ENCODE data around the gene CEP192. TPM values are rescaled to one million over a fixed set of nuclear protein-coding genes. Genes with fewer than 3 reads are reported as not detected.
A peak's percentile ranks its signal among the peaks of the same experiment; 100 is the strongest.

Gene CEP192
- polyA plus RNA-seq, 3 donors from 2014 or later = 1.8 to 6.3 (median 5.4) TPM

DNA sequence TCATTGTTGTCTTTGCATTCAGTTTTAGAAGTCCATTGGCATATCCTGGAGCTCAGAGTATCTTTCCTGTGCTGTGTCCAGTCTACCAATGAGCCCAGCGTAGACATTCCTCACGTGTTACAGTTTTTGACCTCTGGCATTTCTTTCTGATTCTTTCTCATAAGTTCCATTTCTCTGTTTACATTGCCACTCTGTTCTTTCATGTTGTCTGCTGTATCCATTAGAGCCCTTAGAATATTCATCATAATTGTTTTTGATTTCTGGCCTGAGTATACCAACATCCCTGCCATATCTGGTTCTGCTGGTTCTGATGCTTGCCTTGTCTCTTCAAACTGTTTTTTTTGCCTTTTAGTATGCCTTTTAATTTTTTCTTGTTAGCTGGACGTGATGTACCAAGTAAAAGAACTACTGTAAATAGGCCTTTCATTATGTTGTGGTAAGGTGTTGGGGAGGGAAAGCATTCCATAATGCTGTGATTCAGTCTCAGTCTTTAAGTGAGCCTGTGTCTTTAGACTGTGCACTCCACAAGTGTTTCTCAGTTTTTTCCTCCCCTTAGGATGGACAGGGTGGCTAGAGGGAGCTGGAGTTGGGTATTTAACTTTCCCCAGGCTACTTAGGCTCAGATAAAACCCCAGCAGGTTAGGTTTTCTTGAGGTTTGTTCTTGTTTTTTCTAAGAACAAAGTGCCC, 35.6 kb downstream of the CEP192 start:
- no peak for DNase-seq
- Mint-ChIP-seq H3K27ac (no peak overlapping the region), H3K4me3 (no peak overlapping the region), H3K4me1 (peaks cover 6 to 8% of the 10 kb centered on the region in 2 donors), H3K27me3 (ENCODE audit: low read depth in 3 of 3) (peaks cover 2% of the 10 kb centered on the region in 3 donors), H3K36me3 (peaks cover 39 to 52% (median 48%) of the 10 kb centered on the region in 3 donors), H3K9me3 (no peaks in the 10 kb centered on the region)

DNA sequence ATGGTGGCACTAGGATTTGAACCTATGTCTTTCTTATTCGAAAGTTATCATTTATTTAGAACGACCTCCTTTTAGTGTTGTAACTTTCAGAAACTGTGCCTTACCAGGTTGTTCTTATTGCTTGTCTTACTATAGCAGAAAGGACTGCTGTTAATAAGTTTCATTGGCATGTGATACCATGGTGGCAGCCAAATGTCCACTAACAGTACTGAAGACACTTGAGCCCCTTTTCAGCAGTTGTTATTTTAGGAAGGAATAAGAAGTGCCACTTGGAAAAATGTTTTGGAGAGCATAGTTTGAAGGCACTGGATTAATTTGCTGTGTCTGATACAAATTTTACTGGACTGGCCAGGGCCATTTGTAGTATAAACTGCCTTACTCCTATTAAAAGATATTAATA, 37.7 kb downstream of the CEP192 start:
- peaks cover 36 to 55% (median 51%) of the 10 kb centered on the region in 3 donors for H3K36me3 Mint-ChIP-seq
- no peaks in the 10 kb centered on the region for H3K9me3 Mint-ChIP-seq
- no peak overlapping the region for H3K4me3 Mint-ChIP-seq
- H3K4me1 Mint-ChIP-seq = peaks cover 15 to 22% of the 10 kb centered on the region in 2 donors
- no peak for DNase-seq
- no peak overlapping the region for H3K27ac Mint-ChIP-seq
- peaks cover 2 to 6% (median 5%) of the 10 kb centered on the region in 3 donors for H3K27me3 Mint-ChIP-seq (ENCODE audit: low read depth in 3 of 3)

- Mint-ChIP-seq H3K36me3 (peaks cover 31 to 50% (median 36%) of the 10 kb centered on the region in 3 donors), H3K4me1 (peaks cover 13 to 22% of the 10 kb centered on the region in 2 donors), H3K4me3 (peak overlapping the region; percentile 2 to 56 (median 33)), H3K9me3 (no peaks in the 10 kb centered on the region), H3K27me3 (ENCODE audit: low read depth in 3 of 3) (peaks cover 2 to 6% (median 5%) of the 10 kb centered on the region in 3 donors), H3K27ac (peak overlapping the region in 2 of 6 donors; percentile 2 to 7)
- DNase-seq = peak; percentile 32 to 54 (median 49)
Observed at GRCh38 chr18:13032173-13032572, 41.0 kb downstream of the CEP192 start.

DNA sequence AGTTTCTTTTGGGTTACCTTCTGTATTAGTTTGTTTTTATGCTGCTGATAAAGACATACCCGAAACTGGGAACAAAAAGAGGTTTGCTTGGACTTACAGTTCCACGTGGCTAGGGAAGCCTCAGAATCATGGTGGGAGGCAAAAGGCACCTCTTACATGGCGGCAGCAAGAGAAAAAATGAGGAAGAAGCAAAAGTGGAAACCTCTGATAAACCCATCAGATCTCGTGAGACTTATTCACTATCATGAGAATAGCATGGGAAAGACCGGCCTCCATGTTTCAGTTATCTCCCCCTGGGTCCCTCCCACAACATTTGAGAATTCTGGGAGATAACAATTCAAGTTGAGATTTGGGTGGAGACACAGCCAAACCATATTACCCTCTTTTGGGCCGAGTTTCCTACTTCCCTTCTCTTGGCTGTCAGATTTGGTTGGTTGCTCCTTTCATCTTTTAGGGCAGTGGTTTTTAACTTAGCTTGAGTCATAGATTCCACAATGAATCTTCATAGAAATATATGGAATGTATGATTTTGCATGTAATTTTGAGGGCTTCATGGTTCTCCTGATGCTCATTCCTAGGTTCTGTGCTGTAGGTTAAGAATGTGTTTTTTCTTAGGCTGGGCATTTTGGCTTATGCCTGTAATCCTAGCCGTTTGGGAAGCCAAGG, 44.2 kb downstream of the CEP192 start:
- Mint-ChIP-seq H3K36me3 (peaks cover 14 to 43% (median 37%) of the 10 kb centered on the region in 3 donors), H3K4me1 (peaks cover 13 to 22% of the 10 kb centered on the region in 2 donors), H3K9me3 (no peaks in the 10 kb centered on the region), H3K27me3 (ENCODE audit: low read depth in 3 of 3) (peaks cover 2 to 6% (median 3%) of the 10 kb centered on the region in 3 donors), H3K4me3 (no peak overlapping the region), H3K27ac (no peak overlapping the region)
- DNase-seq = no peak

GRCh38 chr18:13036622-13037320, 45.6 kb downstream of the CEP192 start:
- Mint-ChIP-seq H3K9me3 (no peaks in the 10 kb centered on the region), H3K4me1 (peaks cover 9 to 13% of the 10 kb centered on the region in 2 donors), H3K27me3 (ENCODE audit: low read depth in 3 of 3) (peaks cover 2 to 3% (median 3%) of the 10 kb centered on the region in 3 donors), H3K4me3 (no peak overlapping the region), H3K27ac (no peak overlapping the region), H3K36me3 (peaks cover 5 to 35% (median 29%) of the 10 kb centered on the region in 3 donors)
- no peak for DNase-seq

GRCh38 chr18:13039806-13040205, 48.6 kb downstream of the CEP192 start:
- Mint-ChIP-seq H3K4me1 (no peaks in the 10 kb centered on the region), H3K27me3 (ENCODE audit: low read depth in 3 of 3) (peaks cover 0 to 2% (median 0%) of the 10 kb centered on the region in 3 donors), H3K4me3 (no peak overlapping the region), H3K9me3 (no peaks in the 10 kb centered on the region), H3K36me3 (peaks cover 13 to 33% (median 32%) of the 10 kb centered on the region in 3 donors), H3K27ac (peak overlapping the region in 2 of 6 donors; percentile 2 to 53)
- DNase-seq = no peak

DNA sequence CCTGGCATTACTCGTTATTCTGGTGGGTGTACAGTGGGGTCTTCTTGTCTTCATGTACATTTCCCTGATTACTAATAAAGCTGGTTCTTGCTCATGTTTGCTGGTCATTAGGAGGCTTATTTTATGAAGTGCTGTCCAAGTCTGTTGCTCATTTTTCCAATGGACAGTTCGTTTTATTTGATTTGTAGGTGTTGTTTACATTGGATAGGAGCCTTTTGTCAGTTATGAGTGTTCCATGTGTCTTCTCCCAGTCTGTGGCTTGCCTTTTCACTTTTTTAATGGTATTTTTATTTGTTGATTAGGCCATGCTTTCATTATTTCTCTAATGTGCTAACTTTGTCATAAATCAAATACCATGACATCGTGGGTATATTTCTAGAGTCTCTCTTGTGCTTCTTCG, 51.9 kb downstream of the CEP192 start:
- no peak overlapping the region for H3K4me3 Mint-ChIP-seq
- no peak for DNase-seq
- peaks cover 0 to 2% (median 2%) of the 10 kb centered on the region in 3 donors for H3K27me3 Mint-ChIP-seq (ENCODE audit: low read depth in 3 of 3)
- H3K4me1 Mint-ChIP-seq = peaks cover 0 to 6% of the 10 kb centered on the region in 2 donors
- no peak overlapping the region for H3K27ac Mint-ChIP-seq
- no peaks in the 10 kb centered on the region for H3K9me3 Mint-ChIP-seq
- H3K36me3 Mint-ChIP-seq = peaks cover 20 to 54% (median 46%) of the 10 kb centered on the region in 3 donors

DNA sequence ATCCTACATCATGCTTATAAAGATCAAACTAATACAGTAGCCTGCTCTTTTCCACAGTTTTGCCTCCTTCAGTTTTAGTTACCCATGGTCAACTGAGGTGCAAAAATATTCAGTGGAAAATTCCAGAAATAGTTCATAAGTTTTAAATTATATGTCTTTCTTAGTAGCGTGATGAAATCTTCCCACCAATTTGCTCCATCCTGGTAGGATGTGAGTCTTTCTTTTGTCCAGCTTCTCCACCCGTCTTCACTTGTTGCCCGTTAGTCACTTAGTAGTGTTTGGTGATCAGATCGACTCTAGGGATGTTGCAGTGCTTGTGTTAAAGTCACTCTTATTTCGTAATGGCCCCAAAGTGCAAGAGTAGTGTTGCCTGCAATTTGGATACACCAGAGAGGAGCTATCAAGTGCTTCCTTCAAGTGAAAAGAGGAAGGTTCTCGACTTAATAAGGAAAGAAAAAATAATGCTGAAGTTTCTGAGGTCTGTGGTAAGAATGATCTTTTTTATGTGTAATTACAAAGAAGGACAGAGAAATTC, 57.0 kb downstream of the CEP192 start:
- Mint-ChIP-seq H3K4me1 (peaks cover 14 to 23% of the 10 kb centered on the region in 2 donors), H3K27me3 (ENCODE audit: low read depth in 3 of 3) (peaks cover 0 to 2% (median 2%) of the 10 kb centered on the region in 3 donors), H3K9me3 (no peaks in the 10 kb centered on the region), H3K36me3 (peaks cover 35 to 72% (median 46%) of the 10 kb centered on the region in 3 donors), H3K4me3 (no peak overlapping the region), H3K27ac (no peak overlapping the region)
- no peak for DNase-seq

- Mint-ChIP-seq H3K36me3 (peaks cover 38 to 75% (median 47%) of the 10 kb centered on the region in 3 donors), H3K4me1 (peaks cover 15 to 17% of the 10 kb centered on the region in 2 donors), H3K27ac (peak overlapping the region in 1 of 6 donors; percentile 36), H3K4me3 (no peak overlapping the region), H3K27me3 (ENCODE audit: low read depth in 3 of 3) (peaks cover 0 to 2% (median 0%) of the 10 kb centered on the region in 3 donors), H3K9me3 (no peaks in the 10 kb centered on the region)
- DNase-seq = no peak
Observed at GRCh38 chr18:13051159-13051558, 60.0 kb downstream of the CEP192 start.

DNA sequence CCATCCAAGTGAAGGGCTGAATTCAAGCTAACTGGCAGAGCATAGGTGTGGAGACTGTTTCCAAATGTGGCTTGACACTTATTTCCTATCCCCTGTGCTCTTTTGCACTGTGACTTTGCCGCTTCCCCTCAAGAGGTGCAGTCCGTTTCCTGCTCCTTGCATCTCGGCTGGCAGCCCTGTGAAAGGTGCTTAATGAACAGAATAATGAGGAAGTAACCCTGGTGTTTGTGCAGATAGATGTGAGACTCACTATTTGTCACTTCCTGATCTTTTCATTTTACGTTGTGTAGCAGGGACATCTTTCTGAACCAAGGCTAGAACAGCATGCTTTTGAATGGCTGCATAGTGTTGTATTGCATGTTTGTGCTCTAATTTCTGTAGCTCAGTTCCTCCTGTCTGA, 60.8 kb downstream of the CEP192 start:
- Mint-ChIP-seq H3K9me3 (no peaks in the 10 kb centered on the region), H3K36me3 (peaks cover 37 to 71% (median 47%) of the 10 kb centered on the region in 3 donors), H3K27me3 (ENCODE audit: low read depth in 3 of 3) (peaks cover 0 to 2% (median under 1%) of the 10 kb centered on the region in 3 donors), H3K4me3 (no peak overlapping the region), H3K27ac (peak overlapping the region in 4 of 6 donors; percentile 36 to 77 (median 58)), H3K4me1 (peaks cover 15 to 17% of the 10 kb centered on the region in 2 donors)
- no peak for DNase-seq

- peaks cover 28 to 67% (median 42%) of the 10 kb centered on the region in 3 donors for H3K36me3 Mint-ChIP-seq
Observed at GRCh38 chr18:13054336-13054735, 63.2 kb downstream of the CEP192 start.

GRCh38 chr18:13061630-13062189, 70.5 kb downstream of the CEP192 start:
- Mint-ChIP-seq H3K27me3 (ENCODE audit: low read depth in 3 of 3) (peaks cover 0 to 2% (median 0%) of the 10 kb centered on the region in 3 donors), H3K4me3 (no peak overlapping the region), H3K27ac (peak overlapping the region in 1 of 6 donors; percentile 74), H3K4me1 (peaks cover 7 to 20% of the 10 kb centered on the region in 2 donors), H3K36me3 (peaks cover 16 to 59% (median 22%) of the 10 kb centered on the region in 3 donors), H3K9me3 (no peaks in the 10 kb centered on the region)
- no peak for DNase-seq

More at GRCh38 chr18:13054336-13054735, 63.2 kb downstream of the CEP192 start:
- no peak for DNase-seq
- Mint-ChIP-seq H3K27ac (no peak overlapping the region), H3K4me1 (peaks cover 15 to 17% of the 10 kb centered on the region in 2 donors), H3K4me3 (no peak overlapping the region), H3K27me3 (ENCODE audit: low read depth in 3 of 3) (peaks cover 0 to 2% (median 0%) of the 10 kb centered on the region in 3 donors), H3K9me3 (no peaks in the 10 kb centered on the region)

- peak overlapping the region in 5 of 6 donors; percentile 3 to 60 (median 31) for H3K27ac Mint-ChIP-seq
- H3K9me3 Mint-ChIP-seq = no peaks in the 10 kb centered on the region
- peaks cover 12 to 23% of the 10 kb centered on the region in 2 donors for H3K4me1 Mint-ChIP-seq
- H3K4me3 Mint-ChIP-seq = no peak overlapping the region
- no peak for DNase-seq
- no peaks in the 10 kb centered on the region for H3K27me3 Mint-ChIP-seq (ENCODE audit: low read depth in 3 of 3)
- peaks cover 22 to 66% (median 29%) of the 10 kb centered on the region in 3 donors for H3K36me3 Mint-ChIP-seq
Observed at GRCh38 chr18:13067124-13067523, 76.0 kb downstream of the CEP192 start.
